HG03108 (cell line): ENCODE measurements around the gene CFAP161.

Experiments
- ATAC-seq: cut with Tn5 transposase; IDR thresholded peaks from one replicate; pipeline ENCODE4 v1.9.1; 2021; ENCODE audit warnings: moderate library complexity; ENCODE audit not compliant: unreplicated experiment

Gene CFAP161

GRCh38 chr15:81133782-81134461 is at the start of gene CFAP161:
Gene CFAP161, plus strand, starts transcription at chr15:81134270. Its CDS starts 60 bp downstream, at chr15:81134330.
- no peak for ATAC-seq

GRCh38 chr15:81084716-81085115 is 49.4 kb upstream of the CFAP161 start:
- ATAC-seq: no peak

GRCh38 chr15:81085213-81085612 is 48.9 kb upstream of the CFAP161 start:
- ATAC-seq: no peak

- ATAC-seq: no peak
Observed at GRCh38 chr15:81085898-81086297, 48.2 kb upstream of the CFAP161 start.

- ATAC-seq: no peak
Observed at GRCh38 chr15:81087066-81087465, 47.0 kb upstream of the CFAP161 start.

GRCh38 chr15:81087694-81088093 is 46.4 kb upstream of the CFAP161 start:
- no peak for ATAC-seq

- no peak for ATAC-seq
Observed at GRCh38 chr15:81088470-81089013, 45.5 kb upstream of the CFAP161 start.

GRCh38 chr15:81091889-81092558 is 42.0 kb upstream of the CFAP161 start:
- no peak for ATAC-seq

- ATAC-seq: no peak
Observed at GRCh38 chr15:81092559-81092902, 41.5 kb upstream of the CFAP161 start.

- ATAC-seq: no peak
Observed at GRCh38 chr15:81093961-81094360, 40.1 kb upstream of the CFAP161 start.

- no peak for ATAC-seq
Observed at GRCh38 chr15:81095690-81096365, 38.2 kb upstream of the CFAP161 start.

GRCh38 chr15:81096398-81096797 is 37.7 kb upstream of the CFAP161 start:
- no peak for ATAC-seq

- ATAC-seq: no peak
Observed at GRCh38 chr15:81097116-81097889, 36.8 kb upstream of the CFAP161 start.

GRCh38 chr15:81097890-81098280 is 36.2 kb upstream of the CFAP161 start:
- ATAC-seq: no peak

GRCh38 chr15:81098349-81098748 is 35.7 kb upstream of the CFAP161 start:
- ATAC-seq: no peak

GRCh38 chr15:81098861-81099651 is 35.0 kb upstream of the CFAP161 start:
- ATAC-seq: no peak

- no peak for ATAC-seq
Observed at GRCh38 chr15:81101894-81102815, 31.9 kb upstream of the CFAP161 start.

GRCh38 chr15:81103857-81104256 is 30.2 kb upstream of the CFAP161 start:
- ATAC-seq: no peak

GRCh38 chr15:81105545-81105944 is 28.5 kb upstream of the CFAP161 start:
- ATAC-seq: no peak
